HL-60 (cell line): ENCODE data around the gene C2orf42.
"Not testable (repeated sequence)": the region's sequence is repeated elsewhere in the genome, so short reads cannot be mapped to it uniquely, and the experiment has no call there.

Experiments
- GABPA ChIP-seq: IDR thresholded peaks from 2 replicates; pipeline ENCODE4 v1.6.1; 2012; ENCODE audit warnings: low read depth
- POLR2AphosphoS5 ChIP-seq: IDR thresholded peaks from 2 replicates; pipeline ENCODE4 v1.6.1; 2012; ENCODE audit warnings: low read depth
- SPI1 ChIP-seq: IDR thresholded peaks from 2 replicates; pipeline ENCODE4 v1.6.1; 2012; ENCODE audit warnings: low read depth, mild to moderate bottlenecking, borderline replicate concordance
- TF ChIP-seq, protein P1 (sequence below): IDR thresholded peaks from one replicate; pipeline ENCODE4 v1.5.1; 2011; ENCODE audit warnings: low read length, control low read depth, inconsistent platforms; ENCODE audit not compliant: insufficient read depth

DNA sequence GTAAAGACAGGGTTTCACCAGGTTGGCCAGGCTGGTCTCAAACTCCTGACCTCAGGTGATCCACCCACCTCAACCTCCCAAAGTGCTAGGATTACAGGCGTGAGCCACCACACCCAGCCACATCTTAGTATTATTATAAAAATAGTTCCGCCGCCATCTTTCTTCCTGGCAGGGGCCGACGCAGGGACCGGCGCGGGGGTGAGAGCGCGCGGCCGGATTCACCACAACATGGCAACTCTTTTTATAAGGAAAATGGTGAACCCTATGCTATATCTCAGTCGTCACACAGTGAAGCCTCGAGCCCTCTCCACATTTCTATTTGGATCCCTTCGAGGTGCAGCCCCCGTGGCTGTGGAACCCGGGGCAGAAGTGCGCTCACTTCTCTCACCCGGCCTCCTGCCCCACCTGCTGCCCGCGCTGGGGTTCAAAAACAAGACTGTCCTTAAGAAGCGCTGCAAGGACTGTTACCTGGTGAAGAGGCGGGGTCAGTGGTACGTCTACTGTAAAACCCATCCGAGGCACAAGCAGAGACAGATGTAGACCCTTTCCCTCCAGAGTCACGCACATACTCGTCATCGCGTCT, 88.4 kb downstream of the C2orf42 start:
- TF ChIP-seq POLR2AphosphoS5, GABPA, SPI1: not testable (repeated sequence)
- TF ChIP-seq, protein P1, sequence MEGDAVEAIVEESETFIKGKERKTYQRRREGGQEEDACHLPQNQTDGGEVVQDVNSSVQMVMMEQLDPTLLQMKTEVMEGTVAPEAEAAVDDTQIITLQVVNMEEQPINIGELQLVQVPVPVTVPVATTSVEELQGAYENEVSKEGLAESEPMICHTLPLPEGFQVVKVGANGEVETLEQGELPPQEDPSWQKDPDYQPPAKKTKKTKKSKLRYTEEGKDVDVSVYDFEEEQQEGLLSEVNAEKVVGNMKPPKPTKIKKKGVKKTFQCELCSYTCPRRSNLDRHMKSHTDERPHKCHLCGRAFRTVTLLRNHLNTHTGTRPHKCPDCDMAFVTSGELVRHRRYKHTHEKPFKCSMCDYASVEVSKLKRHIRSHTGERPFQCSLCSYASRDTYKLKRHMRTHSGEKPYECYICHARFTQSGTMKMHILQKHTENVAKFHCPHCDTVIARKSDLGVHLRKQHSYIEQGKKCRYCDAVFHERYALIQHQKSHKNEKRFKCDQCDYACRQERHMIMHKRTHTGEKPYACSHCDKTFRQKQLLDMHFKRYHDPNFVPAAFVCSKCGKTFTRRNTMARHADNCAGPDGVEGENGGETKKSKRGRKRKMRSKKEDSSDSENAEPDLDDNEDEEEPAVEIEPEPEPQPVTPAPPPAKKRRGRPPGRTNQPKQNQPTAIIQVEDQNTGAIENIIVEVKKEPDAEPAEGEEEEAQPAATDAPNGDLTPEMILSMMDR: not testable (repeated sequence)
